Testis (tissue), 2 donors: ENCODE results near the gene AIFM1.

ENCODE experiments used
- POLR2A ChIP-seq: fragments of 450-650 bp; IDR thresholded peaks from one replicate; pipeline ENCODE4 v1.6.1; 2017; ENCODE audit warnings: antibody characterized with exemption, mild to moderate bottlenecking, moderate library complexity
- TF ChIP-seq, protein P1 (sequence below), 3 experiments: fragments of 450-650 bp in 2 of 3; fragments of 200-600 bp in 1 of 3; sonication (generic) in 1 of 3; IDR thresholded peaks; one replicate each; pipeline ENCODE4 v1.5.1; 2016 to 2019; ENCODE audit warnings: antibody characterized with exemption in 3 of 3, mild to moderate bottlenecking in 2 of 3, moderate library complexity in 1 of 3

DNA sequence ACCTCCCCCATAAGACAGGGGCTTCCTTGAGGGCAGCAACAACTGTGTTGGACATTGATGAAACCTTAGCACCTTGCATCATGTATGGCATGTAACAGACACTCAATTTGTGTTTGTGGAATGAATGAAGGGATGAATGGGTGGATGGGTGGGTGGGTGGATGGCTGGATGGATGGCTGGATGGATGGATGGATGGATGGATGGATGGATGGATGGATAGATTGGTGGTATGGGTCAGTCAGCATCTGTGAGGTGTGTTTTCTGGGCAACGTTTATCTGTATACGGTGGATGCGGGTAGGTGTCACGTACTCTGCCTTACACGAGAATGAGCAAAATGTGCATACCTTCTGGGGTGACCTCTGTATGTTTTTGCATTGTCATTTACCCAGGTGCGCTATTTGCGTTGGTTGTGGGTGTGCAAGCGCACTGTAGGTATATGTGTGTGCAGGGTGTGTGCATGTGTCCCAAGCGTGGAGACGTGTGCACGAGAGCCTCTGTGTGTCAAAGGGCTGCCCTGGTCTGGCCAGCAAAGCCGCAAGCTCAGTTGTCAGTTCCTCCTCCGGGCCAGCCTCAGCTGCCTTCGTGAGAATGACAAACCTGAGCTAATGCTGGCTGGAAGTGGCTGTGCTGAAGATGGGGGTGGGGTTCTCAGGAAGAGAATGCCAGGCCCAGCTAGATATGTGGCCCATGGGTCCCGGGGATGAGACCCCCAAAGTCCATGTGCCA is 81.8 kb downstream of the AIFM1 start:
- TF ChIP-seq, protein P1, sequence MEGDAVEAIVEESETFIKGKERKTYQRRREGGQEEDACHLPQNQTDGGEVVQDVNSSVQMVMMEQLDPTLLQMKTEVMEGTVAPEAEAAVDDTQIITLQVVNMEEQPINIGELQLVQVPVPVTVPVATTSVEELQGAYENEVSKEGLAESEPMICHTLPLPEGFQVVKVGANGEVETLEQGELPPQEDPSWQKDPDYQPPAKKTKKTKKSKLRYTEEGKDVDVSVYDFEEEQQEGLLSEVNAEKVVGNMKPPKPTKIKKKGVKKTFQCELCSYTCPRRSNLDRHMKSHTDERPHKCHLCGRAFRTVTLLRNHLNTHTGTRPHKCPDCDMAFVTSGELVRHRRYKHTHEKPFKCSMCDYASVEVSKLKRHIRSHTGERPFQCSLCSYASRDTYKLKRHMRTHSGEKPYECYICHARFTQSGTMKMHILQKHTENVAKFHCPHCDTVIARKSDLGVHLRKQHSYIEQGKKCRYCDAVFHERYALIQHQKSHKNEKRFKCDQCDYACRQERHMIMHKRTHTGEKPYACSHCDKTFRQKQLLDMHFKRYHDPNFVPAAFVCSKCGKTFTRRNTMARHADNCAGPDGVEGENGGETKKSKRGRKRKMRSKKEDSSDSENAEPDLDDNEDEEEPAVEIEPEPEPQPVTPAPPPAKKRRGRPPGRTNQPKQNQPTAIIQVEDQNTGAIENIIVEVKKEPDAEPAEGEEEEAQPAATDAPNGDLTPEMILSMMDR (IDR thresholded peaks at IDR 0.05) = no peak
- TF ChIP-seq POLR2A = no peak
